Aorta (tissue), 5 donors: Measurements from ENCODE around the gene JARID2. TPM values are rescaled to one million over a fixed set of nuclear protein-coding genes. Genes with fewer than 3 reads are reported as not detected.
A peak's percentile ranks its signal among the peaks of the same experiment; 100 is the strongest.

ENCODE experiments used
- ATAC-seq: fragments of 200-7000 bp; cut with Tn5 transposase; one replicate; pipeline ENCODE4 v1.9.1; 2022; ENCODE audit warnings: moderate library complexity; ENCODE audit not compliant: low FRiP score
- DNase-seq, 2 donors: peaks; one replicate each; pipeline ENCODE4 v3.0.0-alpha.2; 2020
- H3K27ac ChIP-seq, 2 donors: one replicate each; pipeline ENCODE4 v1.5.1; 2013; ENCODE audit warnings: low read length in 2 of 2, mild to moderate bottlenecking in 2 of 2, moderate library complexity in 2 of 2, control low read depth in 1 of 2, inconsistent platforms in 1 of 2, low read depth in 1 of 2
- H3K27me3 ChIP-seq, 2 donors: one replicate each; pipeline ENCODE4 v1.6.1; 2013; ENCODE audit warnings: control low read depth in 1 of 2, low read length in 1 of 2, mild to moderate bottlenecking in 1 of 2, moderate library complexity in 1 of 2; ENCODE audit not compliant: insufficient read depth in 2 of 2, control insufficient read depth in 1 of 2
- H3K36me3 ChIP-seq, 2 donors: one replicate each; pipeline ENCODE4 v1.6.1; 2013; ENCODE audit warnings: control low read depth in 1 of 2, low read length in 1 of 2, mild to moderate bottlenecking in 1 of 2; ENCODE audit not compliant: insufficient read depth in 2 of 2, control insufficient read depth in 1 of 2
- H3K4me1 ChIP-seq, 2 donors: one replicate each; pipeline ENCODE4 v1.6.1; 2013; ENCODE audit warnings: low read length in 2 of 2, control low read depth in 1 of 2, mild to moderate bottlenecking in 1 of 2, moderate library complexity in 1 of 2; ENCODE audit not compliant: insufficient read depth in 2 of 2, control insufficient read depth in 1 of 2
- H3K4me3 ChIP-seq, 2 donors: one replicate each; pipeline ENCODE4 v1.5.1; 2013; ENCODE audit warnings: low read length in 2 of 2, control low read depth in 1 of 2, mild to moderate bottlenecking in 1 of 2
- H3K9me3 ChIP-seq: one replicate; pipeline ENCODE4 v1.6.1; 2013; ENCODE audit warnings: mild to moderate bottlenecking, low read length; ENCODE audit not compliant: control insufficient read depth
- WGBS, 2 donors: extraction: QIAGEN DNeasy Blood & Tissue Kit; methylation state at CpG; one replicate each; pipeline ENCODE4 v1.1.7; 2013; 5-methylcytosine and 5-hydroxymethylcytosine counted together
- intact Hi-C, 2 donors: fragments of 100-400 bp; cut with DNase I; formaldehyde crosslinking; loops; one replicate each; pipeline versions ENCODE4 v1.14.2 to v1.15.0; 2022
- polyA plus RNA-seq, 2 donors: library from polyadenylated mRNA; stranded (reverse); fragments of 200-250 nt; gene quantifications; one replicate each; pipeline ENCODE4 v1.2.3, GENCODE V29; 2013
- total RNA-seq, 2 donors: library from RNA; stranded (reverse); fragmentation: NEBNext Ultra II Directional; extraction: Animal tissue kit (Norgen Biotek cat#: 25700); gene quantifications; one replicate each; pipeline ENCODE4 v1.2.1, GENCODE V29; 2021
- donor health status: healthy with polysubstance abuse.
- donor health status: Bipolar disorder and iron deficiency.
- donor health status: DM: no; HTN: no; CAD: no.
- donor health status: DM: no; HTN: no; CAD: no.
- donor health status: DM: yes; HTN: yes; CAD: no.

JARID2 gene
- total and polyA plus RNA-seq, 4 donors = 0.88 to 13.0 (median 7.1) TPM

GRCh38 chr6:15350386-15351083 lies 104.7 kb downstream of the JARID2 start:
- DNase-seq (no peak), ATAC-seq (no peak)
- no peak overlapping the region for H3K4me3 ChIP-seq
- no peaks in the 10 kb centered on the region for H3K9me3 ChIP-seq
- intact Hi-C loops = no loop called here
- H3K4me1 ChIP-seq = peaks cover 0 to 15% of the 10 kb centered on the region in 2 donors
- H3K36me3 ChIP-seq = no peaks in the 10 kb centered on the region
- no peak overlapping the region for H3K27ac ChIP-seq
- WGBS, 2 donors = 80 to 83% methylated on average over 6 of the region's 6 CpGs
- H3K27me3 ChIP-seq = no peaks in the 10 kb centered on the region

- Histone ChIP-seq H3K4me3 (no peak overlapping the region), H3K27me3 (no peaks in the 10 kb centered on the region), H3K36me3 (no peaks in the 10 kb centered on the region), H3K27ac (no peak overlapping the region), H3K9me3 (no peaks in the 10 kb centered on the region), H3K4me1 (peaks cover 0 to 15% of the 10 kb centered on the region in 2 donors)
- peak; percentile 89 for ATAC-seq
- DNase-seq = peak; percentile 73 to 77
- 22 to 27% methylated on average over 3 of the region's 3 CpGs for WGBS, 2 donors
- intact Hi-C loops = no loop called here
Measured at GRCh38 chr6:15351631-15352030, 105.8 kb downstream of the JARID2 start.

- no peaks in the 10 kb centered on the region for H3K27me3 ChIP-seq
- H3K9me3 ChIP-seq = no peaks in the 10 kb centered on the region
- H3K27ac ChIP-seq = no peak overlapping the region
- intact Hi-C loops = no loop called here
- no peak overlapping the region for H3K4me3 ChIP-seq
- ATAC-seq (no peak), DNase-seq (no peak)
- no peaks in the 10 kb centered on the region for H3K36me3 ChIP-seq
- H3K4me1 ChIP-seq = peaks cover 0 to 15% of the 10 kb centered on the region in 2 donors
- 70 to 72% methylated on average over 4 of the region's 4 CpGs for WGBS, 2 donors
Measured at GRCh38 chr6:15352220-15352619, 106.4 kb downstream of the JARID2 start.

- H3K9me3 ChIP-seq = no peaks in the 10 kb centered on the region
Measured at GRCh38 chr6:15352845-15353244, 107.0 kb downstream of the JARID2 start.

GRCh38 chr6:15355683-15356099 lies 109.8 kb downstream of the JARID2 start:
- H3K4me3 ChIP-seq = no peak overlapping the region
- ATAC-seq (no peak), DNase-seq (no peak)
- no peaks in the 10 kb centered on the region for H3K36me3 ChIP-seq
- 81 to 86% methylated on average over 10 of the region's 10 CpGs for WGBS, 2 donors
- H3K27me3 ChIP-seq = no peaks in the 10 kb centered on the region
- H3K27ac ChIP-seq = no peak overlapping the region
- intact Hi-C loops = no loop called here
- peaks cover 0 to 9% of the 10 kb centered on the region in 2 donors for H3K4me1 ChIP-seq
- no peaks in the 10 kb centered on the region for H3K9me3 ChIP-seq

More at GRCh38 chr6:15352845-15353244, 107.0 kb downstream of the JARID2 start:
- H3K27me3 ChIP-seq = no peaks in the 10 kb centered on the region
- H3K36me3 ChIP-seq = no peaks in the 10 kb centered on the region
- WGBS, 2 donors = 95 to 96% methylated on average over 2 of the region's 2 CpGs
- no peak overlapping the region for H3K4me3 ChIP-seq
- no peak overlapping the region for H3K27ac ChIP-seq
- intact Hi-C loops = no loop called here
- H3K4me1 ChIP-seq = peaks cover 0 to 15% of the 10 kb centered on the region in 2 donors
- ATAC-seq (no peak), DNase-seq (no peak)

GRCh38 chr6:15356179-15356578 lies 110.3 kb downstream of the JARID2 start:
- no peaks in the 10 kb centered on the region for H3K9me3 ChIP-seq
- no peak overlapping the region for H3K4me3 ChIP-seq
- peaks cover 0 to 8% of the 10 kb centered on the region in 2 donors for H3K4me1 ChIP-seq
- ATAC-seq (no peak), DNase-seq (no peak)
- no peaks in the 10 kb centered on the region for H3K36me3 ChIP-seq
- 88 to 91% methylated on average over 6 of the region's 6 CpGs for WGBS, 2 donors
- intact Hi-C loops = no loop called here
- H3K27ac ChIP-seq = no peak overlapping the region
- no peaks in the 10 kb centered on the region for H3K27me3 ChIP-seq

DNA sequence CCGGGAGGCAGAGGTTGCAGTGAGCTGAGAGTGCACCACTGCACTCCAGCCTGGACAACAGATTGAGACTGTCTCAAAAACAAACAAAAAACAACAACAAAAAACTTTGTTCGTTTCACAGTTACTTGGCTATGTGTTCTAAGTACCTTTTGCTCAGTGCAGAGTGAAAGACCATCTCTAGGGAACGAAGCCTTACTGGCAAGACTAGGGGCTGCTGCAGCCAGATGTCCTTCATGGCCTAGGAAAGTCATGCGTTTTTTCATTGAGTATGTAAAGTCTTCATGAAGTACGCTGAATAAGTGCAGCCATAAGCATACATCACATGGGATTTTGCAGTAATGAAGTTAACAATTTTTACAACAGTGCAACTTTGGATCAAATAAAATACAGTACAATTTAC lies 111.1 kb downstream of the JARID2 start:
- Histone ChIP-seq H3K36me3 (no peaks in the 10 kb centered on the region), H3K27ac (no peak overlapping the region), H3K4me1 (peaks cover 0 to 4% of the 10 kb centered on the region in 2 donors), H3K4me3 (no peak overlapping the region), H3K9me3 (no peaks in the 10 kb centered on the region), H3K27me3 (no peaks in the 10 kb centered on the region)
- intact Hi-C loops = no loop called here
- ATAC-seq = no peak
- 78 to 84% methylated on average over 5 of the region's 5 CpGs for WGBS, 2 donors
- DNase-seq = no peak

DNA sequence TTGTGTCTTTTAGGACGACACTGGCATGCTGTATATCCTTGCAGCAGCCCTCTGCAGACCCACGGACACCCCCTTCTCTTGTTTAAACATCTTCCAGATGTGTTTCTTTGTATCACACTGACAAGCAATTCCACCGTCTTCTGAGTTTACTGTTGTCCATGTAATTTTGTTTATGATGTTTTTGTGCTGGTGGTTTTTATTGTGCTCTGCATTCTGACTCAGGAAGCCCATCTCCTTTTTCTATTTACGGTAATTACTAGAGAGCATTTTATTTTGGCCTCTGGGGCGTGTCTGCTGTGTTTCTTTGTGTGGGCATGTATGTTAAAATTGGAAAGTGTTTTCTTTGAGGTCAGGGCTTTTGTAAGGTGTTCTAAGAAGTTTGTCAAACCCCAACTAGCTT lies 111.9 kb downstream of the JARID2 start:
- WGBS, 2 donors = 93 to 97% methylated on average over 5 of the region's 5 CpGs
- Histone ChIP-seq H3K27me3 (no peaks in the 10 kb centered on the region), H3K9me3 (no peaks in the 10 kb centered on the region), H3K27ac (no peak overlapping the region), H3K36me3 (no peaks in the 10 kb centered on the region), H3K4me1 (no peaks in the 10 kb centered on the region), H3K4me3 (no peak overlapping the region)
- ATAC-seq = no peak
- DNase-seq = no peak
- intact Hi-C loops = no loop called here

DNA sequence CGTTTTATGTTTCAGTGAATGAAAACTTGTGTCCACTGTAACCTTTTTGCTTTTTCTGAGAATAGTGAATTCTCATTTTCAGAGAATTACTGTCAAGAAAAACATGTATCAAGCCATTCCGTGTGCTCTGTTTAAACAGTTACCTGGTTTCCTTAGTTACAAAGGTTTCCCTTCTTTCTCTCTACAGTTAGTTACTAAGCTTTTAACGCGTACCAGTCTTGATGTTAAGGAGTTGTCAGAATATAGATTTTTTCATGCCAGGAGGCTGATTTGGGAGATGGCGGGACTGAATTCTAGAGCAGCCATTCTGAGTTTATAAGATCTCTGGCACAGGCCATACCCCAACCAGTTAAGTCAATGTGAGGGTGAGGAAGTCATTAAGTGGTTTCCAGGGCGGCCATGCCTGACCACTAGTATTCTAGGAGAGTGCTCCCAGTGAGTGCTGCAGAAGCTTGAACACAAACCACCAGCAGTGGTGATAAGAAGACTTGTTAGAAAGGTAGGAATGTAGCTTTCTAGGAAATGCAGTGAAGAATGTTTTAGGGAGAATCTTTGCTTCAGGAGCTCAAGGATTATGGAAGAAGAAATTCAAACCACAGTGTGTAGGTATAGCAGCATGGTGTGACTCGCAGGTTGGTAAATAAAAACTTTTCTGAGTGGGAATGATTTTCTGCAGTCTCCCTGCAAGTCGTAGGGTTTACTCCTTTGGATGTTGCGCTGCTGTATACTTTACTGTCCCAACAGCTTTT lies 112.9 kb downstream of the JARID2 start:
- no peak overlapping the region for H3K27ac ChIP-seq
- intact Hi-C loops = no loop called here
- no peaks in the 10 kb centered on the region for H3K9me3 ChIP-seq
- H3K4me1 ChIP-seq = no peaks in the 10 kb centered on the region
- H3K27me3 ChIP-seq = no peaks in the 10 kb centered on the region
- H3K36me3 ChIP-seq = no peaks in the 10 kb centered on the region
- DNase-seq (no peak), ATAC-seq (no peak)
- no peak overlapping the region for H3K4me3 ChIP-seq
- WGBS, 2 donors = 91 to 96% methylated on average over 9 of the region's 9 CpGs
